Stimulated activated CD8-positive, alpha-beta memory T cell treated with anti-CD3 and anti-CD28 coated beads, Interleukin-7, amount 100 ng/mL, for 48 hours (primary cell): ENCODE results near the gene PIGT.
A peak's percentile ranks its signal among the peaks of the same experiment; 100 is the strongest.

ENCODE experiments used
- DNase-seq, 2 donors: peaks; one replicate each; pipeline ENCODE4 v3.0.0-alpha.2; 2020; ENCODE audit warnings: low read depth in 1 of 2; ENCODE audit errors: extremely low read depth in 1 of 2

PIGT gene

GRCh38 chr20:45426320-45427016 is 10.5 kb downstream of the PIGT start:
- DNase-seq, result no peak

- DNase-seq, result no peak
Measured at GRCh38 chr20:45427236-45428149, 11.6 kb downstream of the PIGT start.

- no peak for DNase-seq
Measured at GRCh38 chr20:45429618-45430017, 13.7 kb downstream of the PIGT start.

- DNase-seq, result no peak
Measured at GRCh38 chr20:45432294-45432693, 16.4 kb downstream of the PIGT start.

- DNase-seq, result no peak
Measured at GRCh38 chr20:45433316-45433715, 17.4 kb downstream of the PIGT start.

- DNase-seq, result no peak
Measured at GRCh38 chr20:45433976-45434375, 18.0 kb downstream of the PIGT start.

GRCh38 chr20:45436732-45437485 is 21.0 kb downstream of the PIGT start:
- peak; percentile 63 to 73 for DNase-seq

- no peak for DNase-seq
Measured at GRCh38 chr20:45440424-45440823, 24.5 kb downstream of the PIGT start.

GRCh38 chr20:45440891-45441685 is 25.1 kb downstream of the PIGT start:
- no peak for DNase-seq

GRCh38 chr20:45441746-45442145 is 25.8 kb downstream of the PIGT start:
- no peak for DNase-seq

GRCh38 chr20:45444050-45444449 is 28.1 kb downstream of the PIGT start:
- DNase-seq, result no peak

GRCh38 chr20:45445805-45446562 is 30.0 kb downstream of the PIGT start:
- no peak for DNase-seq

- no peak for DNase-seq
Measured at GRCh38 chr20:45448270-45448669, 32.3 kb downstream of the PIGT start.

- DNase-seq, result no peak
Measured at GRCh38 chr20:45449528-45449927, 33.6 kb downstream of the PIGT start.

GRCh38 chr20:45450097-45450818 is 34.3 kb downstream of the PIGT start:
- DNase-seq, result no peak

GRCh38 chr20:45452238-45452637 is 36.3 kb downstream of the PIGT start:
- no peak for DNase-seq

- DNase-seq, result no peak
Measured at GRCh38 chr20:45452772-45453691, 37.1 kb downstream of the PIGT start.

GRCh38 chr20:45456632-45457031 is 40.7 kb downstream of the PIGT start:
- DNase-seq, result peak in 1 of 2 donors; percentile 17
